HT1080 (cell line): ENCODE measurements around the gene PSORS1C1. TPM values are rescaled to one million over a fixed set of nuclear protein-coding genes. Genes with fewer than 3 reads are reported as not detected.
"Not testable (repeated sequence)": the region's sequence is repeated elsewhere in the genome, so short reads cannot be mapped to it uniquely, and the experiment has no call there.

Experiments used
- DNase-seq: peaks from one replicate; pipeline ENCODE4 v3.0.0-alpha.2; 2015; ENCODE audit warnings: low read depth
- polyA plus RNA-seq, 2 experiments: library from polyadenylated mRNA; depleted of rRNA; stranded (reverse); fragments of >200 nt; gene quantifications; 2 replicates each; pipeline ENCODE4 v1.2.3, GENCODE V29; 2015
- total RNA-seq: library from RNA; depleted of rRNA; stranded (reverse); fragments of >200 nt; shearing (Covaris generic); gene quantifications from 2 replicates; pipeline ENCODE4 v1.2.3, GENCODE V29; 2014; rRNA removed

PSORS1C1 gene
- total RNA-seq = 0.64 and 0.80 TPM in 2 replicates
- polyA plus RNA-seq (2015; cell fraction: cytosol; rRNA removed) = 1.5 and 1.9 TPM in 2 replicates
- polyA plus RNA-seq (2015; cell fraction: nucleus; rRNA removed) = 5.0 and 6.2 TPM in 2 replicates

DNA sequence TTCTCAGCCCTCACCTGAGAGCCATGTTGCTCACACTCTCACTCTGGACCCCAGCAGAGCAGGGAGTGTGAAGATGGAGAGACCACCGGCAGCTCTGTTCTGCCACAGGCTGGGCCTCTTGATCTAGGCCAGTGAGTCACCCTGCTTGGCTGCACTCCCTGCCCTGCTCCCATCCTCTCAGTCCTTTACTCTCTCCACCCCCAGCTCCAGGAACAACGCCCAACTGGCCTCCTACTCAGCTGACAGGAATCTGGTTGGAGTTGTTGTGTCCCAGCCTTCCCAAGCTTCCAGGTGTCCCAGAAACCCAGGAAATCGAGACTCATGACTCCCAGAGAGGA is at the start of gene PSORS1C1:
Gene PSORS1C1, plus strand, starts transcription at position 260 of the 338 bp plus-strand sequence. CDS start 14,833 bp downstream, outside the sequence.
- DNase-seq = peak; percentile 96

- no peak for DNase-seq
These were observed 49.0 kb upstream of the PSORS1C1 start for GRCh38 chr6:31065556-31065955.

DNA sequence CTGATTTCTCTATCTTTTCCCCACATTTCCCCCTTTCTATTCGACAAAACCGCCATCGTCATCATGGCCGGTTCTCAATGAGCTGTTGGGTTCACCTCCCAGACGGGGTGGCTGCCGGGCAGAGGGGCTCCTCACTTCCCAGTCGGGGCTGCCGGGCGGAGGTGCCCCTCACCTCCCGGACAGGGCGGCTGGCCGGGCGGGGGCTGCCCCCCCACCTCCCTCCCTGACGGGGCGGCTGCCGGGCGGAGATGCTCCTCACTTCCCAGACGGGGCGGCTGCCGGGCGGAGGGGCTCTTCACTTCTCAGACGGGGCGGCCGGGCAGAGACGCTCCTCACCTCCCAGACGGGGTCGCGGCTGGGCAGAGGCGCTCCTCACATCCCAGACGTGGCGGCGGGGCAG is 47.6 kb upstream of the PSORS1C1 start:
- not testable (repeated sequence) for DNase-seq

GRCh38 chr6:31067891-31068668 is 46.5 kb upstream of the PSORS1C1 start:
- DNase-seq = not testable (repeated sequence)

DNA sequence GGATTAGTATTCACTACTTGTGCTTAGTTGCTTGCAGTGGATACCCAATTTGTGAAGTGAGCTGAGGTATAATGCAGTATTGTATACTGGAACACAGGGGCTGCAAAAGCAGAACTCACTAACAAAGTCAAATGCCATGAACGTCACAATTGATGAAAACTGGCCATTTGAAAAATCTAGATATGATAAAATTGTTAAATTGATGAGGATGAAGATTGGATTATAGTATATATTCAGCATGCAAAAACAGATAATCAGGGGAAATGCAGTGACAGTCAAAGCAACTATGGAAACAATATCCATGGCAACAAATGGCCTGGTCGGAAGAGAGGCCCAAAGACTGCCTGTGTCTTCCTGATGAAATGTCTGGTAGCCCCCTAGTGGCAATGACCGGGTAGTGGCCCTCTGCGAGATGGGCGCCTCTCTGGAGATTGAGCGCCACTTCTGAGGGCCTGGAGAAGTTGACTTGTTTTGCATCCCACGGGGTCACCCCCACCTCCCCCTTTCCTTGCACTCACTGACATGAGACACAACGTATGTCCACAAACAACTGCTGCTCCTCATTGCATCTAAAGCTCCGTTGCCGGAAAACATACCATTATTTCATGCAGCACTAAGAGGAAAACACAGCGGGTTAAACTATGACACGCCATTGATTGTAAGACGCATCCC is 45.8 kb upstream of the PSORS1C1 start:
- peak; percentile 79 for DNase-seq

DNA sequence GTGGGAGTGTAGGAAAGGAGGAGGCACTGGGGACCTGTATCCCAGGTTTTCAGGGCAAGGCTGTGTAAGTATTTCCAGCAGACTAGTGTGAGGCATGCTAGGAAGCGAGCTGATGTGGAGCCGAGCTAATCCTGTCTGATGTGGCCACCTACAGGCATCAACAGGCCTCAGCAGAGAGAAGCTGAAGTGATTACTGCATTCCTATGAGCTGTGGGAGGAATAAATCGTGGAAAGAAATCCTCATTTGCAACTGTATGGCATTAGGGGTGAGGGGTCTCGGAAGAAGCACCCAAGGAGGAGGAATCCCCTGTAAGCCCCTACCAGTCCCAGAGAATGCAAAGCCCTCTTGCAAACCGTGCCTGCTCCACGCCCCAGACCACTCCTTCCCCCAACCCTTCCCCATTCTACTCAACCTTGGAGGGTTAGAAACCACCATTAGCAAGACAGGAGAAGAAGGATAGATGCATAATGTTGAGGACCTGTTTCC is 43.8 kb upstream of the PSORS1C1 start:
- peak; percentile 73 for DNase-seq

- DNase-seq = no peak
These were observed 40.2 kb upstream of the PSORS1C1 start for GRCh38 chr6:31074401-31074800.

DNA sequence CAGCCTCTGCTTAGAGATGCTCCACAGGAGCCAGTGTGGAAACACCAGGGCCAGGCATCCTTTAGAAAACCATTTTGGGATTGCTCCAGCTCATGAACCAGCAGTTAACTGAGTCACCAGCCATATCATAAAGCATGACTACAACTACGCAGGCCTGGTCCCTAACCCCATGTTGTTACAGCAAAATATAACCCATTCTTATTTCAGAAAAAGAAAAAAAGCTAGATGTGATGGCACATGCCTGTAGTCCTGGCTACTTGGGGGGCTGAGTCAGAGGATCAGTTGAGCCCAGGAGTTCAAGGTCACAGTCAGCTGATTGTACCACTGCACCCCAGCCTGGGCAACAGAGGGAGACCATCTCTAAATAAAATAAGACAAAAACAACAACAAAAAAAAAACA is 39.1 kb upstream of the PSORS1C1 start:
- peak; percentile 73 for DNase-seq

GRCh38 chr6:31076611-31077010 is 38.0 kb upstream of the PSORS1C1 start:
- DNase-seq = no peak

GRCh38 chr6:31079656-31080261 is 34.8 kb upstream of the PSORS1C1 start:
- DNase-seq = peak; percentile 56

DNA sequence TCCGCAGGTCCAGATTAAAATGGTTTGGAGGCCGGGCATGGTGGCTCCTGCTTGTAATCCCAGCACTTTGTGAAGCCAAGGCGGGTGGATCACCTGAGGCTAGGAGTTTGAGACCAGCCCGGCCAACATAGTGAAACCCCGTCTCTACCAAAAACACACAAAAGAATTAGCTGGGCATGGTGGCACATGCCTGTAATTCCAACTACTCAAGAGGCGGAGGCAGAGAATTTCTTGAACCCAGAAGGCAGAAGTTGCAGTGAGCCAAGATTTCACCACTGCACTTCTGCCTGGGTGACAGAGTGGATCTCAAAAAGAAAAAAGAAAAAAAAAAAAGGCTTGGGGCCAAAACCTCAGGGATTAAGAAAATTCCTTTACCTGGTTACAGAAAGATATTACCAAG is 32.7 kb upstream of the PSORS1C1 start:
- no peak for DNase-seq

GRCh38 chr6:31083742-31084354 is 30.8 kb upstream of the PSORS1C1 start:
- DNase-seq = peak; percentile 59

DNA sequence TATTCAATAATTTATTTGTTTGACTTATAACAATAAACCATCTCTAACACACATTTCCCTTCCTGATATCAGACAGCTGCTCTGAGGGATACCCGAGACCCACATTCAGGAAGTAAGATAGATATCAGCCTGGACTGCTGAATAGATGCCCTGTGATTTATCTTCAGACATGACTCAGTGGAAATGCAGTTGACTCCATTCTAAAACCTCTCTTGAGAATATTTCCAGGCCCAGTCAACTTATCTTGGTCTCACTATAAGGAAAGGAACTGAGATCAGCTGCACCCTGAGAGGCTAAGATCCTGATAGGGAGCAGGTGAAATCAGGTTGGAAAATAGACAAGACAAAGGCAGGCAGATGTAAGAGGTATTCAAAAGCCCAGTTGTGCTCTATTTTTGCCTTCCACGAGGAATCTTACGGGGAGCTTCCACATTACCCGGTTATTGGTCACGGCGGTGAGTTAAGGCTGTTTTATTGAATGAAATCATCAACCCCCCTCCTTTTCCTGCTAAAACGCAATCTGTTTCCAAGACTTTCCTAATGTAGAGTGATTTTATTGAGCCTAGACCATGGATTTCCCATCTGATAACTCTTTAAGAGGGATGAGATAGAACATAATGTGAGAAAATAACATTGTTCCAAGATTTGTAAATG is 27.7 kb upstream of the PSORS1C1 start:
- DNase-seq = peak; percentile 78

- peak; percentile 91 for DNase-seq
These were observed 27.0 kb upstream of the PSORS1C1 start for GRCh38 chr6:31087494-31088089.

- no peak for DNase-seq
These were observed 24.2 kb upstream of the PSORS1C1 start for GRCh38 chr6:31090275-31090972.

GRCh38 chr6:31090973-31091364 is 23.6 kb upstream of the PSORS1C1 start:
- DNase-seq = no peak

DNA sequence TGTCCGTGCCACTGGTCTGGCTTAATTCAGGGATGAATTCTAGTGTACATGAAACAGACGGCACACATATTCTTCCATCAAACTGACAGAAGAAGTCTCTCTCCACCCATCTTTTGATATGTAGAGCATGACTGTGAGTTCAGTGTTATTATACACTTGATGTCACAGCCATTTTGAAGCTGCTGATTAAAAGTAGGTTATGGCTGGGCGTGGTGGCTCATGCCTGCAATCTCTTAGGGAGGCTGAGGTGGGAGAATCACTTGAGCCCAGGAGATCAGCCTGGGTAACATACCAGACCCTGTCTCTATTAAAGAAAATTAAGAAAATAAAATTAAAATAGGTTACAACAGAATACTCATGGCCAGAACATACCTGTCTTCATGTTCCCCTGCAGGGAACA is 22.9 kb upstream of the PSORS1C1 start:
- no peak for DNase-seq

- DNase-seq = no peak
These were observed 22.4 kb upstream of the PSORS1C1 start for GRCh38 chr6:31092238-31092637.

DNA sequence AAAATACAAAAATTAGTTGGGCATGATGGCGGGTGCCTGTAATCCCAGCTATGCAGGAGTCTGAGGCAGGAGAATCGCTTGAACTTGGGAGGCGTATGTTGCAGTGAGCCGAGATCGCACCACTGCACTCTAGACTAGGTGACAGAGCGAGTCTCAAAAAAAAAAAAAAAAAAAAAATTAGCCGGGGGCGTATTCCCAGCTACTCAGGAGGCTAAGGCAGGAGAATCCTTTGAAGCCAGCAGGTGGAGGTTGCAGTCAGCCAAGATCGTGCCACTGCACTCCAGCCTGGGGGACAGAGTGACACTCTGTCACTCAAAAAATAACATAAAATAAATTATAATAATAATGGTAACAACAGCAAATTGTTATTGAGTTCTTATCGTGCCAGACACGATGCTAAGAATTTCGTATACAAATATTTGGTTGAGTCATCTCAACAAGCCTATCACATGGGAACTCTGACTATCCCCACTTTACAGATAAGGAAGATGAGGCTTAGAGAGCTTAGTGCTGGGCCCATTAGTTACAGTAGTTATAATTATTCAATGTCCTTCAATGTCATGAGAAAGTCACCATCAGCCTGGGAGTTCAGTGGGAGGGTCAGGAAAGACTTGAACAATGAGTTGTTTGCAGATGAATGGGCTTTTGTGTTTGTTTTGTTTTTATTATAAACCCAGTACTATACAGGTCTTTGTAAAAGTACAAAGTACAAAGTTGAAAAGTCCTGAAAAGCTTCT is 21.7 kb upstream of the PSORS1C1 start:
- DNase-seq = no peak
